Body of pancreas (tissue), 4 donors: Measurements from ENCODE around the gene SIN3B. TPM values are rescaled to one million over a fixed set of nuclear protein-coding genes. Genes with fewer than 3 reads are reported as not detected.

ENCODE experiments used
- ATAC-seq: fragments of 150-250 bp; one replicate; pipeline ENCODE4 v1.9.1; 2016
- DNase-seq, 4 donors: peaks; one replicate each; pipeline ENCODE4 v3.0.0-alpha.2; 2019
- H3K27ac ChIP-seq, 4 donors: fragments of 200-600 bp; sonication (generic); 1 replicate in 3 of 4; 2 replicates in 1 of 4; pipeline versions ENCODE4 v1.5.1 to v1.6.1; 2016 to 2019; ENCODE audit warnings: mild to moderate bottlenecking in 1 of 4, mixed read lengths in 1 of 4, moderate library complexity in 1 of 4
- H3K27me3 ChIP-seq, 2 donors: fragments of 200-600 bp; sonication (generic); one replicate each; pipeline ENCODE4 v1.6.0; 2016; ENCODE audit warnings: mild to moderate bottlenecking in 1 of 2
- H3K36me3 ChIP-seq, 2 donors: fragments of 200-600 bp; sonication (generic); replicated peaks in 1 of 2; 2 replicates each; pipeline ENCODE4 v1.5.1; 2016; ENCODE audit warnings: low read depth in 2 of 2; ENCODE audit not compliant: insufficient read depth in 1 of 2
- H3K4me1 ChIP-seq: fragments of 200-600 bp; sonication (generic); one replicate; pipeline ENCODE4 v1.6.0; 2016
- H3K4me3 ChIP-seq, 2 donors: fragments of 200-600 bp; sonication (generic); 1 replicate in 1 of 2; 2 replicates in 1 of 2; pipeline ENCODE4 v1.5.1; 2016 to 2019
- H3K9me3 ChIP-seq, 3 donors: fragments of 200-600 bp; sonication (generic); 1 replicate in 2 of 3; 2 replicates in 1 of 3; pipeline ENCODE4 v1.5.1; 2016
- CTCF ChIP-seq, 7 experiments: fragments of 450-650 bp in 4 of 7; fragments of 200-600 bp in 3 of 7; sonication (generic) in 3 of 7; IDR thresholded peaks; one replicate each; pipeline ENCODE4 v1.5.1; 2016 to 2019; ENCODE audit warnings: antibody characterized with exemption in 7 of 7
- POLR2A ChIP-seq, 3 donors: fragments of 450-650 bp; IDR thresholded peaks; one replicate each; pipeline ENCODE4 v1.6.1; 2016; ENCODE audit warnings: antibody characterized with exemption in 3 of 3, mild to moderate bottlenecking in 2 of 3
- WGBS, 2 donors: methylation state at CpG; one replicate each; pipeline ENCODE4 v1.1.5; 2017; 5-methylcytosine and 5-hydroxymethylcytosine counted together
- intact Hi-C: fragments of 100-400 bp; cut with DNase I; formaldehyde crosslinking; loops from one replicate; pipeline ENCODE4 v1.15.1; 2023
- total RNA-seq, 2 donors: library from RNA; depleted of rRNA; stranded (reverse); fragments of >200 nt; gene quantifications; one replicate each; pipeline ENCODE4 v1.1.0, GENCODE V29; 2016

SIN3B gene
- total RNA-seq = 10 to 100 TPM; 21.5 to 71.2 TPM

DNA sequence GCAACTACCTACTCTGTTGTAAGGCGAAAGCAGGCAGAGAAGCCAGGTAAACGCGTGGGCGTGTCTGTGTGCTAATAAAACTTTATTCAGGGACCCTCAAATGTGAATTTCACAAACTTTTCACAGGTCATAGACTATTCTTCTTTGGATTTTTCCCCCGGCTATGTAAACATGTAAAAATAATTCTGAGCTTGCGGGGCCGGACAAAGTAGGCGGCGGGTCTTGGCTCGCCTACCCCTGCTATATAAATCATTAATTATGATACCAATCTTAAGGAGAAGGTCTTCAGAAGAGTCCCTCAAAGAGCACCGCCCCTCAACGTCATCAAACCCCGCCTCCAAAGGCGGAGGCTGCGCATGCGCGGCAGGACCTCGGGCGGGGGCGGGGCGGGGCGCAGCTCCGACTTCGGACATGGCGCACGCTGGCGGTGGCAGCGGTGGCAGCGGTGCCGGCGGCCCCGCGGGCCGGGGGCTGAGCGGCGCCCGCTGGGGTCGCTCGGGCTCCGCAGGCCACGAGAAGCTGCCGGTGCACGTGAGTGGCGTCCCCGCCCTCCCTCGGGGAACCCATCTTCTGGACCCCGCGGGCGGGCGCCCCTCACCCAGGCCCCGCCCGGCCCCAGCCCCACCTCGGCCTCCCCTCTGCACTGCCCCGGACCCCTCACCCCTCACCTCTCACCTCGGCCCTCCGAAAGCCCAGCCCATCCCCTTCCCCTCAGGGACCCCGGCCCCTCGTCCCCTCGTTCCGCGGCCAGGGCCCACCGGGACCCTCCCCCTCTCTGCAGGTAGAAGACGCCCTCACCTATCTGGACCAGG is at the start of gene SIN3B:
SIN3B (plus strand) TSS at position 389 of the 812 bp plus-strand sequence; CDS start at position 412, 23 bp downstream.
- H3K4me3 ChIP-seq = peak within 1 kb of the TSS; percentile 86 to 93
- H3K27ac ChIP-seq = peak within 1 kb of the TSS; percentile 30 to 78 (median 62)
- 1 to 7% methylated on average over 10 to 53 of the region's 63 CpGs for WGBS, 2 donors
- ATAC-seq = peak; percentile 92
- TF ChIP-seq POLR2A (IDR thresholded peaks at IDR 0.05) (no peak), CTCF (IDR thresholded peaks at IDR 0.05) (peak in 1 of 7 experiments; percentile 4)
- H3K27me3 ChIP-seq = no peaks in the 10 kb centered on the region
- H3K36me3 ChIP-seq = peaks cover 4 to 10% of the 10 kb centered on the region in 2 donors
- no peaks in the 10 kb centered on the region for H3K9me3 ChIP-seq
- DNase-seq = peak; percentile 82 to 88 (median 86)
- intact Hi-C loops = no loop called here
- peaks cover 26% of the 10 kb centered on the region for H3K4me1 ChIP-seq

DNA sequence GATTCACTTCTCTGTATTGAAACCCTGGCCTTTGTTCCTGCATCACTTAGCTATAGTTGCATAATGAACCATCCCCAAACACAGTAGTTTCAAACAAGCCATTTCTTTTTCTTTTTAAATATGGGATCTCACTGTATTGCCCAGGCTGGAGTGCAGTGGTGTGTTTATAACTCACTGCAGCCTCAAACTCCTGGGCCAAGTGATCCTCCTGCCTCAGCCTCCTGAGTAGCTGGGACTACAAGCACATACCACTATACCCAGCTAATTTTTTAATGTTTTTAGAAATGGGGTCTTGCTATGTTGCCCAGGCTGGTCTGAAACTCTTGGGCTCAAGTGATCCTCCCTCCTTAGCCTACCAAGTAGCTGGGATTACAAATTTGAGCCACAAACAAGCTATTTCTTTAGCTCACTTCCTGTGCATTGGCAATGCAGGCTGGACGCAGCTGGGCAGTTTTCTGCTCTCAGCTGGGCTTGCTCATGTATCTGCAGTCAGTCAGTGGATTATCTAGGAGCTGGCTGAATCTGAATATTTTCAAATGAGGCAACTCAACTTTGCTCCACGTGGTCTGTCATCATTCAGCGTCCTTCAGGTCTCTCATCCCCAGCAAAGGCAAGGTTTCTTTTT is 49.5 kb upstream of the SIN3B start:
- TF ChIP-seq CTCF (IDR thresholded peaks at IDR 0.05) = no peak
- TF ChIP-seq POLR2A (IDR thresholded peaks at IDR 0.05) = no peak
- no peaks in the 10 kb centered on the region for H3K27me3 ChIP-seq
- DNase-seq = no peak
- no peaks in the 10 kb centered on the region for H3K36me3 ChIP-seq
- H3K4me1 ChIP-seq = no peaks in the 10 kb centered on the region
- no peaks in the 10 kb centered on the region for H3K9me3 ChIP-seq
- no peak for ATAC-seq
- intact Hi-C loops = no loop called here
- 34 to 48% methylated on average over 3 of the region's 3 CpGs for WGBS, 2 donors
- no peak overlapping the region for H3K27ac ChIP-seq
- no peak overlapping the region for H3K4me3 ChIP-seq

DNA sequence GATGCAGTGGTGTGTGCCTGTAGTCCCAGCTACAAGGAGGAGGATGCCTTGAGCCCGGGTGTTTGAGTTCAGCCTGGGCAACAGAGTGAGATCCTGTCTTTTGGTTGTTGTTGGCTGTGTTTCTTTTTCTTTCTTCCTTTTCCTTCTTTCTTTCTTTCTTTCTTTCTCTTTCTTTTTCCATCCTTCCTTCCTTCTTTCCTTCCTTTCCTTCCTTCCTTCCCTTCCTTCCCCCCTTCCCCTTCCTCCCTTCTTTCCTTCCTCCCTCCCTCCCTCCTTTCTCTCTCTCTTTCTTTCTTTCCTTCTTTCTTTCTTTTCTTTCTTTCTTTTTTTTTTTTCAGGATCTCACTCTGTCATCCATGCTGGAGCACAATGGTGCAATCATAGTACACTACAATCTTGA is 46.5 kb upstream of the SIN3B start:
- no peaks in the 10 kb centered on the region for H3K27me3 ChIP-seq
- intact Hi-C loops = no loop called here
- TF ChIP-seq CTCF (IDR thresholded peaks at IDR 0.05) (no peak), POLR2A (IDR thresholded peaks at IDR 0.05) (no peak)
- H3K36me3 ChIP-seq = no peaks in the 10 kb centered on the region
- H3K9me3 ChIP-seq = no peaks in the 10 kb centered on the region
- WGBS, 2 donors = 83 to 93% methylated on average over 1 of the region's 1 CpG
- no peak overlapping the region for H3K4me3 ChIP-seq
- no peak overlapping the region for H3K27ac ChIP-seq
- no peak for ATAC-seq
- H3K4me1 ChIP-seq = no peaks in the 10 kb centered on the region
- DNase-seq = no peak

- TF ChIP-seq POLR2A (IDR thresholded peaks at IDR 0.05) (no peak), CTCF (IDR thresholded peaks at IDR 0.05) (no peak)
- DNase-seq = no peak
- H3K4me3 ChIP-seq = no peak overlapping the region
- WGBS, 2 donors = 58 to 88% methylated on average over 1 to 2 of the region's 2 CpGs
- ATAC-seq = no peak
- no peaks in the 10 kb centered on the region for H3K27me3 ChIP-seq
- intact Hi-C loops = no loop called here
- H3K4me1 ChIP-seq = no peaks in the 10 kb centered on the region
- H3K9me3 ChIP-seq = peaks cover 0 to 14% (median 0%) of the 10 kb centered on the region in 3 donors
- H3K27ac ChIP-seq = no peak overlapping the region
- no peaks in the 10 kb centered on the region for H3K36me3 ChIP-seq
Observed at GRCh38 chr19:16788479-16788878, 40.7 kb upstream of the SIN3B start.
